HG03097 (cell line): ENCODE measurements around the gene AMOT.
"Not testable (repeated sequence)": the region's sequence is repeated elsewhere in the genome, so short reads cannot be mapped to it uniquely, and the experiment has no call there.

ENCODE experiments used
- ATAC-seq: cut with Tn5 transposase; IDR thresholded peaks from one replicate; pipeline ENCODE4 v1.9.1; 2021; ENCODE audit not compliant: unreplicated experiment, low FRiP score

AMOT gene

GRCh38 chrX:112840382-112841113 is at the start of gene AMOT:
Gene AMOT, minus strand, starts transcription at chrX:112840831. Its CDS starts 17,705 bp downstream, at chrX:112823126.
- ATAC-seq: peak; percentile 57

GRCh38 chrX:112889400-112889799 is 48.8 kb upstream of the AMOT start:
- no peak for ATAC-seq

GRCh38 chrX:112888916-112889315 is 48.3 kb upstream of the AMOT start:
- ATAC-seq: no peak

- no peak for ATAC-seq
Observed at GRCh38 chrX:112877771-112878173, 37.1 kb upstream of the AMOT start.

- ATAC-seq: no peak
Observed at GRCh38 chrX:112874614-112875013, 34.0 kb upstream of the AMOT start.

- no peak for ATAC-seq
Observed at GRCh38 chrX:112874175-112874574, 33.5 kb upstream of the AMOT start.

- ATAC-seq: no peak
Observed at GRCh38 chrX:112868586-112868985, 28.0 kb upstream of the AMOT start.

GRCh38 chrX:112867570-112867969 is 26.9 kb upstream of the AMOT start:
- peak; percentile 59 for ATAC-seq

- ATAC-seq: no peak
Observed at GRCh38 chrX:112866175-112866574, 25.5 kb upstream of the AMOT start.

- ATAC-seq: no peak
Observed at GRCh38 chrX:112865464-112866025, 24.9 kb upstream of the AMOT start.

GRCh38 chrX:112863850-112864249 is 23.2 kb upstream of the AMOT start:
- no peak for ATAC-seq

GRCh38 chrX:112857478-112857878 is 16.8 kb upstream of the AMOT start:
- peak; percentile 85 for ATAC-seq

GRCh38 chrX:112854901-112855300 is 14.3 kb upstream of the AMOT start:
- ATAC-seq: not testable (repeated sequence)

GRCh38 chrX:112852851-112853250 is 12.2 kb upstream of the AMOT start:
- ATAC-seq: no peak

- ATAC-seq: peak; percentile 62
Observed at GRCh38 chrX:112851806-112852205, 11.2 kb upstream of the AMOT start.

- ATAC-seq: peak; percentile 91
Observed at GRCh38 chrX:112851161-112851779, 10.6 kb upstream of the AMOT start.

GRCh38 chrX:112849016-112849415 is 8.4 kb upstream of the AMOT start:
- ATAC-seq: no peak

- ATAC-seq: no peak
Observed at GRCh38 chrX:112846782-112847181, 6.2 kb upstream of the AMOT start.

- ATAC-seq: no peak
Observed at GRCh38 chrX:112846187-112846586, 5.6 kb upstream of the AMOT start.

- no peak for ATAC-seq
Observed at GRCh38 chrX:112844250-112844649, 3.6 kb upstream of the AMOT start.

GRCh38 chrX:112841820-112842157 is 1.2 kb upstream of the AMOT start:
- ATAC-seq: no peak
